Pancreas (tissue), 10 donors: Measurements from ENCODE around the gene RPA3. TPM values are rescaled to one million over a fixed set of nuclear protein-coding genes. Genes with fewer than 3 reads are reported as not detected.

Experiments
- ATAC-seq, 4 donors: fragments of 200-7000 bp; cut with Tn5 transposase; one replicate each; pipeline versions ENCODE4 v1.8.0 to v1.9.1; 2020; ENCODE audit warnings: mild to moderate bottlenecking in 4 of 4, moderate library complexity in 4 of 4
- DNase-seq, 6 donors: peaks; one replicate each; pipeline ENCODE4 v3.0.0-alpha.2; 2020
- FAIRE-seq: peaks from 2 replicates; lab custom pipeline; 2012; peaks lifted over from hg19 to GRCh38; lab: Jason Lieb, UNC
- H3K27ac ChIP-seq, 4 donors: fragments of 200-600 bp; sonication (generic); 1 replicate in 3 of 4; 2 replicates in 1 of 4; pipeline versions ENCODE4 v1.5.0 to v1.8.0; 2020
- H3K27me3 ChIP-seq, 4 donors: fragments of 200-600 bp; one replicate each; pipeline ENCODE4 v1.8.0; 2021
- H3K36me3 ChIP-seq, 3 donors: fragments of 200-600 bp; sonication (generic) in 1 of 3; one replicate each; pipeline versions ENCODE4 v1.5.0 to v1.8.0; 2020 to 2021
- H3K4me1 ChIP-seq, 3 donors: fragments of 200-600 bp; one replicate each; pipeline ENCODE4 v1.8.0; 2021
- H3K4me3 ChIP-seq, 4 donors: fragments of 200-600 bp; sonication (generic) in 2 of 4; one replicate each; pipeline versions ENCODE4 v1.5.0 to v1.8.0; 2020 to 2021
- H3K9me3 ChIP-seq, 4 donors: fragments of 200-600 bp; one replicate each; pipeline ENCODE4 v1.8.0; 2021
- WGBS, 2 donors: extraction: QIAGEN DNeasy Blood & Tissue Kit; methylation state at CpG; one replicate each; pipeline ENCODE4 v1.1.7; 2013; 5-methylcytosine and 5-hydroxymethylcytosine counted together
- intact Hi-C, 3 donors: fragments of 100-400 bp; cut with DNase I; formaldehyde crosslinking; loops; one replicate each; pipeline versions ENCODE4 v1.11.1 to v1.14.2; 2022
- polyA plus RNA-seq, 2 donors: library from polyadenylated mRNA; stranded (reverse); fragments of 200-250 nt; gene quantifications; one replicate each; pipeline ENCODE4 v1.2.3, GENCODE V29; 2013
- total RNA-seq, 6 donors: library from RNA; stranded (reverse); fragmentation: NEBNext Ultra II Directional in 4 of 6; extraction: Animal tissue kit (Norgen Biotek cat#: 25700) in 4 of 6; gene quantifications; one replicate each; pipeline versions ENCODE4 v1.2.1 to v1.2.4, GENCODE V29; 2021 to 2023
- TF ChIP-seq, protein P1 (sequence below), 4 donors: fragments of 200-600 bp; sonication (generic) in 3 of 4; IDR thresholded peaks; one replicate each; pipeline versions ENCODE4 v1.5.0 to v1.8.0; 2021; ENCODE audit warnings: antibody characterized with exemption in 4 of 4
- donor health status: healthy with polysubstance abuse.
- donor health status: DM: no; HTN: no; CAD: no; lungs with moderate emphysema.
- donor health status: DM: no; HTN: no; CAD: no.
- donor health status: control.
- donor health status: control.
- donor health status: Bipolar disorder and iron deficiency.
- donor health status: DM: yes; HTN: yes; CAD: no.
- donor health status: DM: no; HTN: no; CAD: no.
- donor health status: DM: no; HTN: no; CAD: no.
- donor health status: DM: yes; HTN: yes; CAD: no.

The RPA3 gene
- total and polyA plus RNA-seq, 8 donors: 5.2 to 16.0 (median 10.0) TPM

GRCh38 chr7:7745258-7745657, 26.9 kb upstream of the RPA3 start:
- WGBS, 2 donors: 69 to 73% methylated on average over 4 of the region's 4 CpGs

GRCh38 chr7:7742223-7742622, 23.8 kb upstream of the RPA3 start:
- peaks cover 0 to 5% (median 0%) of the 10 kb centered on the region in 3 donors for H3K4me1 ChIP-seq
- ATAC-seq: no peak
- TF ChIP-seq, protein P1, sequence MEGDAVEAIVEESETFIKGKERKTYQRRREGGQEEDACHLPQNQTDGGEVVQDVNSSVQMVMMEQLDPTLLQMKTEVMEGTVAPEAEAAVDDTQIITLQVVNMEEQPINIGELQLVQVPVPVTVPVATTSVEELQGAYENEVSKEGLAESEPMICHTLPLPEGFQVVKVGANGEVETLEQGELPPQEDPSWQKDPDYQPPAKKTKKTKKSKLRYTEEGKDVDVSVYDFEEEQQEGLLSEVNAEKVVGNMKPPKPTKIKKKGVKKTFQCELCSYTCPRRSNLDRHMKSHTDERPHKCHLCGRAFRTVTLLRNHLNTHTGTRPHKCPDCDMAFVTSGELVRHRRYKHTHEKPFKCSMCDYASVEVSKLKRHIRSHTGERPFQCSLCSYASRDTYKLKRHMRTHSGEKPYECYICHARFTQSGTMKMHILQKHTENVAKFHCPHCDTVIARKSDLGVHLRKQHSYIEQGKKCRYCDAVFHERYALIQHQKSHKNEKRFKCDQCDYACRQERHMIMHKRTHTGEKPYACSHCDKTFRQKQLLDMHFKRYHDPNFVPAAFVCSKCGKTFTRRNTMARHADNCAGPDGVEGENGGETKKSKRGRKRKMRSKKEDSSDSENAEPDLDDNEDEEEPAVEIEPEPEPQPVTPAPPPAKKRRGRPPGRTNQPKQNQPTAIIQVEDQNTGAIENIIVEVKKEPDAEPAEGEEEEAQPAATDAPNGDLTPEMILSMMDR (IDR thresholded peaks at IDR 0.05): no peak
- intact Hi-C loops: no loop called here
- no peaks in the 10 kb centered on the region for H3K27me3 ChIP-seq
- DNase-seq: no peak
- H3K9me3 ChIP-seq: no peaks in the 10 kb centered on the region
- H3K36me3 ChIP-seq: no peaks in the 10 kb centered on the region
- no peak for FAIRE-seq
- H3K27ac ChIP-seq: no peak overlapping the region
- WGBS, 2 donors: 96 to 97% methylated on average over 12 of the region's 12 CpGs
- H3K4me3 ChIP-seq: no peak overlapping the region

More at GRCh38 chr7:7745258-7745657, 26.9 kb upstream of the RPA3 start:
- intact Hi-C loops: no loop called here
- H3K27ac ChIP-seq: no peak overlapping the region
- H3K4me3 ChIP-seq: no peak overlapping the region
- H3K4me1 ChIP-seq: peaks cover 0 to 4% (median 0%) of the 10 kb centered on the region in 3 donors
- H3K27me3 ChIP-seq: no peaks in the 10 kb centered on the region
- no peaks in the 10 kb centered on the region for H3K9me3 ChIP-seq
- FAIRE-seq (no peak), DNase-seq (no peak), ATAC-seq (no peak)
- no peaks in the 10 kb centered on the region for H3K36me3 ChIP-seq
- TF ChIP-seq, protein P1 (IDR thresholded peaks at IDR 0.05): no peak

DNA sequence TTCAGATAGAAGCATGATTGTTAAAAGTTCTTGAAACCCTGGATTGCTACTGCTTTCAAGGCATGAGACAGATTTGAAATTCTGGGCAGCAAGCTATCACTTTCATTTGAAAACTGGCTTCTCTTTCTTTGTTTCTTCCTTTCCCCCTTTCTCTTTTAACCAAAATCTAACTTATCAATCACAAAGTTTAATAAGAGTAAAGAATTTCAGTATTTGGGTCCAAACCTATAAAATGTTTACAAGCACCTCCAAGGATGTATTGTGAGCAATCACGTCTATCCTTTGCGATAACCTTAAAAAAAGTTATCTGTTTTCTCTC, 21.6 kb upstream of the RPA3 start:
- H3K4me1 ChIP-seq: peaks cover 0 to 5% (median 0%) of the 10 kb centered on the region in 3 donors
- intact Hi-C loops: no loop called here
- no peak for DNase-seq
- TF ChIP-seq, protein P1 (IDR thresholded peaks at IDR 0.05): no peak
- FAIRE-seq: no peak
- H3K27ac ChIP-seq: no peak overlapping the region
- ATAC-seq: no peak
- H3K36me3 ChIP-seq: no peaks in the 10 kb centered on the region
- H3K4me3 ChIP-seq: no peak overlapping the region
- WGBS, 2 donors: 93% methylated on average over 2 of the region's 2 CpGs
- H3K27me3 ChIP-seq: no peaks in the 10 kb centered on the region
- no peaks in the 10 kb centered on the region for H3K9me3 ChIP-seq

DNA sequence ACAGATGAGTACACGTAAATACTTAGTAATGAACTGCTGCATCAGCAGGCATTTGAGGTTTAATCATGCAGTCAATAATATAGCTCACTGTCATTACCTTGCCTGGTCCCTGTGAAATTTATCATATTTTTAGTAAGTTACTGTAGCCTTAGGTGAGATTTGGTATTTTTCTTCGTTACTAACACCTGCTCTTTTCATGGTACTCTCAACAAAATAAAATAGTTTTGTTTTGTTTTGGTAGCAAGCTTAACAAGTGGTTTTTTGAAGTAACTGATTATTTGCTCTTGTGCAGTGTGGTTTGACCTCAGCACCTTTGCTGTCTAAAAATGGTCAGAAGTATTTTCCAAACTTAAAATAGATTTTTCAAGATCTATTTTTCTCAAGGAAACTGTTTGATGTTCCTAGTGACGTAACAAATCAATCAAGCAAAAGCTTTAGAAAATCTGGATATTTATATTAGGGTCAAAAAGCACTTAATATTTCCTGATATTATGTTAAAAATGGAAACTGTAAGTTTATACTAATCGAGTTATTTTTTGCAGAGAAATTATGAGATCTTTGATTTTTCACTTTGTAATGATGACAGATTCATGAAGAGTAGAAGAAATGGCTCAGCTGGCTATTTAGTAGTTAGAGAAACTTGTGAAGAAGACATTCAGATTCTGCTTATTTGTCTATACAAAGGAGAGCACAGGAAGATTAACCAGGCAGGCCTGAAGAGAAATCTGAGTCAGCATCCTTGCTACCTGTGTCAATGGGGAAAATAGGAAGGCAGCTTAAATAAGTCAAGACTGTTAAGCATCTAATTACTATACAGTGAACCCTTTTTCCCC, 21.0 kb upstream of the RPA3 start:
- Histone ChIP-seq H3K27ac (no peak overlapping the region), H3K4me1 (peaks cover 0 to 5% (median 0%) of the 10 kb centered on the region in 3 donors), H3K27me3 (no peaks in the 10 kb centered on the region), H3K9me3 (no peaks in the 10 kb centered on the region), H3K4me3 (no peak overlapping the region), H3K36me3 (no peaks in the 10 kb centered on the region)
- FAIRE-seq (no peak), ATAC-seq (no peak), DNase-seq (no peak)
- 66 to 81% methylated on average over 4 of the region's 4 CpGs for WGBS, 2 donors
- intact Hi-C loops: no loop called here
- TF ChIP-seq, protein P1 (IDR thresholded peaks at IDR 0.05): no peak

DNA sequence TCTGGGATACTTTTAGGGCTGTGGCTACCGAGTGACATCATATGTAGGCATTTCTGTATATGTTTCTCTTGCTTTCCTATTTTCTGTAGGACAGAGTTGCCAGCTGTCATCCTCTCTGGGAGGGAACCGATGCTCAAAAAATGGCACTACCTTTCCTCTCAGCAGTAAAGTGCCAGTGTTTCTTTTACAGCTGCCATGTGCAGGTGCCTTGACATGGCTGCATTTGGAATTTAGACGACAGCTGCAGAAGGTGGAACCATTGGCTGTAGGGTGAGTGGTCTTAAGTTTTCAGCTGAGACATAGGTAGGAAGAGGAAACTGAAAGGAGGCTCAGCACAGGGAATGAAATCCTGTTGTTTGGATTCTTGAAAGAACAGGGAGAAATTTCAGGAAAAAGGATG, 20.2 kb upstream of the RPA3 start:
- Histone ChIP-seq H3K36me3 (no peaks in the 10 kb centered on the region), H3K9me3 (no peaks in the 10 kb centered on the region), H3K4me1 (peaks cover 0 to 5% (median 0%) of the 10 kb centered on the region in 3 donors), H3K27ac (no peak overlapping the region), H3K4me3 (no peak overlapping the region), H3K27me3 (no peaks in the 10 kb centered on the region)
- FAIRE-seq: no peak
- DNase-seq: no peak
- 92 to 93% methylated on average over 3 of the region's 3 CpGs for WGBS, 2 donors
- TF ChIP-seq, protein P1 (IDR thresholded peaks at IDR 0.05): no peak
- ATAC-seq: no peak
- intact Hi-C loops: no loop called here
